ENCODE results near the gene HK2.

HK2 gene

GRCh38 chr2:74886251-74886650 lies 52.3 kb downstream of the HK2 start:
- TF ChIP-seq POLR2A (IDR thresholded peaks at IDR 0.05; ENCODE audit: extremely low read depth, insufficient read length) (no peak), MYC (IDR thresholded peaks at IDR 0.05; ENCODE audit: low read depth, low read length) (no peak), MAX (IDR thresholded peaks at IDR 0.05; ENCODE audit: low read depth, low read length) (no peak), CTCF (IDR thresholded peaks at IDR 0.05; ENCODE audit: low read depth, low read length) (no peak)
- no peak for DNase-seq (ENCODE audit: low read depth)
- no peak overlapping the region for H3K4me3 ChIP-seq (ENCODE audit: low read depth, low read length)

- no peak for DNase-seq (ENCODE audit: low read depth)
- no peak for TF ChIP-seq POLR2A (IDR thresholded peaks at IDR 0.05; ENCODE audit: extremely low read depth, insufficient read length)
- no peak for TF ChIP-seq CTCF (IDR thresholded peaks at IDR 0.05; ENCODE audit: low read depth, low read length)
- no peak for TF ChIP-seq MYC (IDR thresholded peaks at IDR 0.05; ENCODE audit: low read depth, low read length)
- no peak for TF ChIP-seq MAX (IDR thresholded peaks at IDR 0.05; ENCODE audit: low read depth, low read length)
Observed at GRCh38 chr2:74886811-74887210, 52.9 kb downstream of the HK2 start.

GRCh38 chr2:74887445-74887951 lies 53.6 kb downstream of the HK2 start:
- H3K4me3 ChIP-seq (ENCODE audit: low read depth, low read length) = no peak overlapping the region
- TF ChIP-seq MYC (IDR thresholded peaks at IDR 0.05; ENCODE audit: low read depth, low read length) (no peak), CTCF (IDR thresholded peaks at IDR 0.05; ENCODE audit: low read depth, low read length) (no peak), MAX (IDR thresholded peaks at IDR 0.05; ENCODE audit: low read depth, low read length) (no peak), POLR2A (IDR thresholded peaks at IDR 0.05; ENCODE audit: extremely low read depth, insufficient read length) (no peak)
- DNase-seq (ENCODE audit: low read depth) = no peak

More at GRCh38 chr2:74886811-74887210, 52.9 kb downstream of the HK2 start:
- H3K4me3 ChIP-seq (ENCODE audit: low read depth, low read length) = no peak overlapping the region

GRCh38 chr2:74887960-74888700 lies 54.2 kb downstream of the HK2 start:
- H3K4me3 ChIP-seq (ENCODE audit: low read depth, low read length) = no peak overlapping the region
- TF ChIP-seq CTCF (IDR thresholded peaks at IDR 0.05; ENCODE audit: low read depth, low read length) = no peak
- TF ChIP-seq MAX (IDR thresholded peaks at IDR 0.05; ENCODE audit: low read depth, low read length) = no peak
- no peak for TF ChIP-seq POLR2A (IDR thresholded peaks at IDR 0.05; ENCODE audit: extremely low read depth, insufficient read length)
- no peak for TF ChIP-seq MYC (IDR thresholded peaks at IDR 0.05; ENCODE audit: low read depth, low read length)
- DNase-seq (ENCODE audit: low read depth) = no peak

- DNase-seq (ENCODE audit: low read depth) = no peak
- TF ChIP-seq POLR2A (IDR thresholded peaks at IDR 0.05; ENCODE audit: extremely low read depth, insufficient read length) = no peak
- TF ChIP-seq MAX (IDR thresholded peaks at IDR 0.05; ENCODE audit: low read depth, low read length) = no peak
- TF ChIP-seq MYC (IDR thresholded peaks at IDR 0.05; ENCODE audit: low read depth, low read length) = no peak
- H3K4me3 ChIP-seq (ENCODE audit: low read depth, low read length) = no peak overlapping the region
Observed at GRCh38 chr2:74889159-74889558, 55.2 kb downstream of the HK2 start.

- TF ChIP-seq CTCF (IDR thresholded peaks at IDR 0.05; ENCODE audit: low read depth, low read length) = no peak
- TF ChIP-seq POLR2A (IDR thresholded peaks at IDR 0.05; ENCODE audit: extremely low read depth, insufficient read length) = no peak
- no peak for TF ChIP-seq MYC (IDR thresholded peaks at IDR 0.05; ENCODE audit: low read depth, low read length)
- no peak for TF ChIP-seq MAX (IDR thresholded peaks at IDR 0.05; ENCODE audit: low read depth, low read length)
- DNase-seq (ENCODE audit: low read depth) = no peak
- H3K4me3 ChIP-seq (ENCODE audit: low read depth, low read length) = no peak overlapping the region
Observed at GRCh38 chr2:74890711-74891110, 56.8 kb downstream of the HK2 start.

Measured in NB4 (cell line).